ENCODE measurements around the gene PRDM15.

GRCh38 chr21:41767606-41768436, 111.3 kb downstream of the PRDM15 start:
- TF ChIP-seq CTCF (IDR thresholded peaks at IDR 0.05 in 2 of 3, conservative IDR thresholded peaks at IDR 0.05 in 1 of 3; ENCODE audit: borderline replicate concordance in 1 of 3, insufficient read depth in 1 of 3, low read depth in 2 of 3, low read length in 2 of 3) (no peak), POLR2AphosphoS5 (IDR thresholded peaks at IDR 0.05; ENCODE audit: low read depth, low read length) (no peak), POLR2A (IDR thresholded peaks at IDR 0.05; ENCODE audit: borderline replicate concordance, extremely low read depth, insufficient read depth, insufficient read length) (no peak), EZH2 (IDR thresholded peaks at IDR 0.05) (no peak), REST (IDR thresholded peaks at IDR 0.05; ENCODE audit: low read depth) (no peak), SP1 (IDR thresholded peaks at IDR 0.05; ENCODE audit: low read depth) (no peak), ZNF274 (IDR thresholded peaks at IDR 0.05; ENCODE audit: low read depth, low read length) (no peak), YY1 (IDR thresholded peaks at IDR 0.05; ENCODE audit: extremely low read depth, insufficient replicate concordance, low read depth, low read length) (no peak), MAX (IDR thresholded peaks at IDR 0.05) (no peak), EGR1 (IDR thresholded peaks at IDR 0.05; ENCODE audit: low read depth) (no peak)
